Measurements from ENCODE around the gene RPL27A.
"Not testable (repeated sequence)": the region's sequence is repeated elsewhere in the genome, so short reads cannot be mapped to it uniquely, and the experiment has no call there.

RPL27A gene

DNA sequence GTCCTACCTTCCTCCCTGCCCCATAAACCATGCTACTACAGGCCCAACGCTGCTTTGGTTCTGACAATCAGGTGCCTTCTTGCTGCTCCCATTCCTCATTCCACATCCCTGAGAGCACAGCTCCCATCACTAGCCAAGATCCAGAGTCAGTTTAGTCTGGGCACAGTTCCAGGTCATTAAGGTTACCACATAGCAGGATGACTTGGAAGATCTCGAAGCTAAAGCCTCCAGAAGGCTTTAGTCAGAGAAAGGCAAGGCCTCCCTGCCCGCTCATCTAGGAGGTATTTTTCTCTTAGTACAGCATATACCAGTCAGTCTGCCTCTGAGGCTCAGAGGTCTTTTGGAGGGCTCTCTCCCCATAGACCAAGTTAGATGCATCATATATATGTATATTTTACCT, 30.5 kb upstream of the RPL27A start:
- Histone ChIP-seq H3K9me3 (ENCODE audit: insufficient read depth, low read depth, low read length) (no peaks in the 10 kb centered on the region), H3K9ac (ENCODE audit: low read depth, low read length) (no peak overlapping the region), H3K4me1 (ENCODE audit: insufficient read depth, low read length) (no peaks in the 10 kb centered on the region), H3K27me3 (ENCODE audit: insufficient read depth, low read length) (no peaks in the 10 kb centered on the region), H3K27ac (ENCODE audit: low read length) (no peak overlapping the region), H3K4me3 (ENCODE audit: low read length) (no peak overlapping the region), H3K36me3 (ENCODE audit: insufficient read depth, low read depth, low read length) (0 out of 2 replicates have a peak, but pooled peaks cover 8% of the 10 kb centered on the region)

DNA sequence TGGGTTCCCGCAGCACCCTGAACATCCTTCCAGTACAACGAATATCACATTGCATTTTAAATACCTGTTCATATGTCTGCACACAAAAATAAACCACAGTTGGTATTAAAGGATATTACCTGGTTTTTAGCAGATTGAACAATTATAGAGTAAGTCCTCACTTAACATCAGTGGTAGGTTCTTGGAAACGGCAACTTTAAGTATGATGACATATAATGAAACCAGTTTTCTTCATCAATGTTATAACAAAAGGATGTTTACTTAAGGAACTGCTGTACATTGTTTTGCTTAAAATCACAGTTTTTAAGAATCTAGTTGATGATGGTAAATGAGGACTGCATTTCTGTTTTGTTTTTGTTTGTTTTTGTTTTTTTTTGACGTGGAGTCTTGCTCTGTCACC, 28.1 kb upstream of the RPL27A start:
- Histone ChIP-seq H3K4me1 (ENCODE audit: insufficient read depth, low read length) (no peaks in the 10 kb centered on the region; the same call in 1 of the 2 replicates), H3K9me3 (ENCODE audit: insufficient read depth, low read depth, low read length) (no peaks in the 10 kb centered on the region), H3K27ac (ENCODE audit: low read length) (no peak overlapping the region), H3K27me3 (ENCODE audit: insufficient read depth, low read length) (no peaks in the 10 kb centered on the region), H3K4me3 (ENCODE audit: low read length) (no peak overlapping the region), H3K36me3 (ENCODE audit: insufficient read depth, low read depth, low read length) (no peaks in the 10 kb centered on the region), H3K9ac (ENCODE audit: low read depth, low read length) (no peak overlapping the region)

DNA sequence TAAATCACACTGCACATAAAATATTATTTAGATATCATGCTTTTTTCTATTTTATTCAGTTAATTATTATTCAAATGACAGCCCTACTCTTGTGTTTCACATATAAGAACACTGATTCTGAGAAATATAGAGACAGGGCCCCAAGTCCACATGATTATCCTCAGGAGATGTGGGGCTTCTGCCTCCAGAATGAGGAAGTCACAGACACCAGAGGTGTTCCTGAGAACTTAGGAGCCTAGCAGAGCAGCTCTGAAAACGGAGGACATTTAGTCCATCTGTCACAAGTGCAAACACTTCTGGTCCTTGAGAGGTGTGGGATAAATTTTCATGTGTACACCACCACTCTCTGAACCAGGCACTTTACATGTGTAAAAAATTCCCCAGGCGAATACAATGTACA, 26.3 kb upstream of the RPL27A start:
- Histone ChIP-seq H3K27me3 (ENCODE audit: insufficient read depth, low read length) (no peaks in the 10 kb centered on the region), H3K36me3 (ENCODE audit: insufficient read depth, low read depth, low read length) (no peaks in the 10 kb centered on the region), H3K9me3 (ENCODE audit: insufficient read depth, low read depth, low read length) (no peaks in the 10 kb centered on the region), H3K4me1 (ENCODE audit: insufficient read depth, low read length) (no peaks in the 10 kb centered on the region; the same call in 1 of the 2 replicates), H3K9ac (ENCODE audit: low read depth, low read length) (no peak overlapping the region), H3K4me3 (ENCODE audit: low read length) (no peak overlapping the region), H3K27ac (ENCODE audit: low read length) (no peak overlapping the region)

DNA sequence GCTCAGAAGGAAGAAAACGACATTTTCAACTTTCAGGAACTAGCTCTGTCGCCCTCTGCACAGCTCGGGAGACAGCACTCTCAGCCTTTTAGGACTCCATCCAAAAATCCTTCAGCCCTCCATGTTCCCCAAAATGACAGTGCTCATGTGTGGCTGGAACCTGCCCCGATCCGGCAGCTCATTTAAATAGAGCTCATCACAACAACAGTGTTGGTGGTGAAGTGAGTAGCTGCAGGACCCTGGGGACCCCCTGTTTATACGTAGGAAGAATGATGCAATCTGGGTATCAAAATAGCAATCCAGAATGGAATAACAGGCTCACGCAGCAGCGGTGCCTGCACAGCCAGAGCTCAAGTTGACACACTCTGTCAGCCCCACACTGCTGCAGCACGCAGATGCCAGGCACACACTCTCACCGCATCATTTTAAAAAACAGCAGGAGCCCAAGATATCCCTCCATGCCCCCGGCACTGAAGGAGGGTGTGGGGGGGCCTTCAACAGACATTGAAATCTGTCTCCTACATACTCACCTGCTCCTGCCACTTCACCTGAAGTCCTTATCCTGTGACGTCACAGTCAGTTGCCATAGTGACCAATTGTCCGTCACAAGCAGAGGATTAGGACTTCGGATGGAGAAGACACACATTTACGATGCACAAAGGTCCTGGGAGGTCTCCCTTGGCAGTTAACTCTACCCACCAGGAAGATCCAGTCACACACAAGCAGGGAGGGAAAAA, 24.1 kb upstream of the RPL27A start:
- 0 out of 2 replicates have a peak overlapping the region, but pooled peaks have one; percentile 22 for H3K9ac ChIP-seq (ENCODE audit: low read depth, low read length)
- H3K36me3 ChIP-seq (ENCODE audit: insufficient read depth, low read depth, low read length), result no peaks in the 10 kb centered on the region
- no peaks in the 10 kb centered on the region for H3K9me3 ChIP-seq (ENCODE audit: insufficient read depth, low read depth, low read length)
- H3K4me1 ChIP-seq (ENCODE audit: insufficient read depth, low read length), result no peaks in the 10 kb centered on the region; the same call in 1 of the 2 replicates
- H3K27ac ChIP-seq (ENCODE audit: low read length), result no peak overlapping the region
- H3K27me3 ChIP-seq (ENCODE audit: insufficient read depth, low read length), result no peaks in the 10 kb centered on the region
- no peak overlapping the region for H3K4me3 ChIP-seq (ENCODE audit: low read length)

DNA sequence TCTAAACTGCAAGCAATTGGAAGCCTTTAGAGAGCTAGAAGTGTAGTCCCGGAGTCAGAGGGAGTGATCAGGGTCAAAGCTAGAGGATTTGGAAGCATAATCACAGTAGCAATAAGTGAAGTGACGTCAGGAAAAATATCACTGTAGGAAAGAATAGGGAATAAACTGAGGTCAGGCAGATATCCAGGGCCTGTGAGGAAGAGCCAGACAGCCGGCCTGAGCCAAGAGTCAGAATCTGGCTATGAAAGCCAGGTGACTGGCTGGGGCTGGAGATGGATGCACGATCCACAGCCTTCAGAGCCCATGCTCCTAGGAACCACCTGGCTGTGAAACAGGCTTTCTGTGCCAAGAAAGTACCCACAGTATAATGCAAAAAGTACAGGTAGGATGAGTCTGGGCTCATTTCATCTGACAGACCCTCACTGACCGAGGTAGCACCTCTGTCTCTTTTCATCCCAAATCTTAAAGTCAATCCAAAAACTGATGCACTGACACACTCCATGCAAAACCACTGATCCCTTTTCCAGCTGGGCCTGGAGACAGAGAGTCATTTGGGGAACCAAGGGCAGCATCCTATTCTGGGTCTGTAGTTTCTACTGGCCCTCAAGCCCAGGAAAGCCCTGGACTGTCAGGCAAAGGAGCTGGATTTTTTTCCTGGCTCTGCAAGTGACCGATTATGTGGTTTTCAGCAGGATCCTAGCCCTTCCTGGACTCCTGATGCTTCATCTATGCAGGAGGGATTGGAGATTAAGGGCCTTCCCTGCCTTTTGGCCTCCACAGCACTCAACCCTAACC, 21.4 kb upstream of the RPL27A start:
- no peak overlapping the region for H3K27ac ChIP-seq (ENCODE audit: low read length)
- H3K9me3 ChIP-seq (ENCODE audit: insufficient read depth, low read depth, low read length), result no peaks in the 10 kb centered on the region
- no peak overlapping the region for H3K4me3 ChIP-seq (ENCODE audit: low read length)
- H3K27me3 ChIP-seq (ENCODE audit: insufficient read depth, low read length), result no peaks in the 10 kb centered on the region
- H3K9ac ChIP-seq (ENCODE audit: low read depth, low read length), result no peak overlapping the region
- no peaks in the 10 kb centered on the region for H3K36me3 ChIP-seq (ENCODE audit: insufficient read depth, low read depth, low read length)
- no peaks in the 10 kb centered on the region; the same call in 1 of the 2 replicates for H3K4me1 ChIP-seq (ENCODE audit: insufficient read depth, low read length)

DNA sequence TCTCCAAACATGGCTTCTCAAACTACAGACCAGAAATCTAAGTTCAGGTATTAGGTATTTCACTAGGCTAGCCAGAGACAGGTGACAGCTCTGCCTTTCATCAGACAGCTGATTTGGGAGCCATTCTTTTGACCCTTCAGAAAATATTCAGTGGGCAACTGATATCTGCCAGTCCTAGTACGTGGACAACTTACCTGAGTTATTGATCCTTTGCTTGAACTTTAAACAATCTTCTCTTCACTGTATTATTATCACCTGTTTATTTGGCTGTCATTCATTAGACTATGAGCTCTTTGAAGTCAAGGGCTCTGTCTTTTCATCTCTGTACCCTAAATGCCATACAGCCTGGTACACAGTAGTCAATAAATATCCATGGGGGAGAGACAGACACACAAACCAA, 17.4 kb upstream of the RPL27A start:
- H3K27me3 ChIP-seq (ENCODE audit: insufficient read depth, low read length), result no peaks in the 10 kb centered on the region
- H3K9ac ChIP-seq (ENCODE audit: low read depth, low read length), result no peak overlapping the region
- no peak overlapping the region for H3K27ac ChIP-seq (ENCODE audit: low read length)

DNA sequence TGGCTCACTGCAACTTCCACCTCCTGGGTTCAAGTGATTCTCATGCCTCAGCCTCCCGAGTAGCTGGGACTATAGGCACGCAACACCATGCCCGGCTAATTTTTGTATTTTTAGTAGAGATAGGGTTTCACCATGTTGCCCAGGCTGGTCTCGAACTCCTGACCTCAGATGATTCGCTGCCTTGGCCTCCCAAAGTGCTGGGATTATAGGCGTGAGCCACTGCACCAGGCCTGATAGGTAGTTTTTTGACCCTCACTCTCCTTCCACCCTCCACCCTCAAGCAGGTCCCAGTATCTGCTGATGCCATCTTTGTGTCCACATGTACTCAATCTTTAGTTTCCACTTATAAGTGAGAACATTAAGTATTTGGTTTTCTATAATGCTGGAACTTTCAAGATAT, 12.5 kb upstream of the RPL27A start:
- peaks cover 15% of the 10 kb centered on the region for H3K4me1 ChIP-seq (ENCODE audit: insufficient read depth, low read length)
- not testable (repeated sequence) for H3K27me3 ChIP-seq (ENCODE audit: insufficient read depth, low read length); H3K4me3 ChIP-seq (ENCODE audit: low read length); H3K36me3 ChIP-seq (ENCODE audit: insufficient read depth, low read depth, low read length); H3K9me3 ChIP-seq (ENCODE audit: insufficient read depth, low read depth, low read length); H3K27ac ChIP-seq (ENCODE audit: low read length); H3K9ac ChIP-seq (ENCODE audit: low read depth, low read length)

More for the DNA sequence above, 17.4 kb upstream of the RPL27A start:
- Histone ChIP-seq H3K4me3 (ENCODE audit: low read length) (no peak overlapping the region), H3K36me3 (ENCODE audit: insufficient read depth, low read depth, low read length) (no peaks in the 10 kb centered on the region), H3K9me3 (ENCODE audit: insufficient read depth, low read depth, low read length) (no peaks in the 10 kb centered on the region), H3K4me1 (ENCODE audit: insufficient read depth, low read length) (no peaks in the 10 kb centered on the region)

DNA sequence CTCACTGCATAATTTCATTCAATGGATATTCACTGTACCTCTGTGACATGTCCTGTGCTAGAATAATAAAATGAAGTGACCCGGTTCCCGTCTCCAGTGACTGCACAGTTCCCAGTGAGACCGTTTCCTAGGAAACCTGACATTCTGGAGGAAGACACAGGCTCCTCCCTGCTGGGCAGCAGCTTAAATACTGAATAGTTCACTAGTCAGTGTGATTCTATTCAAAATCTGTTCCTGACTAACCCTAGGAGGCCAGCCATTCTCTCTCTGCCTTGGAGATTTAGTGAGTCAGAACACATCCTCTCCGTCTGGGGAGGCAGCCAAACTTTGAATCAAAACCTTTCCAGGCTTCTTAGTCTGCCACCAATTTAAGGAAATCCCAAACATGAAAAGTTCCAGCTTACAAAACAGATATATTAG, 11.4 kb upstream of the RPL27A start:
- H3K4me1 ChIP-seq (ENCODE audit: insufficient read depth, low read length), result peaks cover 18% of the 10 kb centered on the region
- no peaks in the 10 kb centered on the region for H3K9me3 ChIP-seq (ENCODE audit: insufficient read depth, low read depth, low read length)
- H3K27me3 ChIP-seq (ENCODE audit: insufficient read depth, low read length), result no peaks in the 10 kb centered on the region
- peak overlapping the region; percentile 90 for H3K27ac ChIP-seq (ENCODE audit: low read length)
- H3K4me3 ChIP-seq (ENCODE audit: low read length), result peak overlapping the region; percentile 46; the same call in 1 of the 2 replicates
- H3K36me3 ChIP-seq (ENCODE audit: insufficient read depth, low read depth, low read length), result no peaks in the 10 kb centered on the region
- H3K9ac ChIP-seq (ENCODE audit: low read depth, low read length), result peak overlapping the region; percentile 76

DNA sequence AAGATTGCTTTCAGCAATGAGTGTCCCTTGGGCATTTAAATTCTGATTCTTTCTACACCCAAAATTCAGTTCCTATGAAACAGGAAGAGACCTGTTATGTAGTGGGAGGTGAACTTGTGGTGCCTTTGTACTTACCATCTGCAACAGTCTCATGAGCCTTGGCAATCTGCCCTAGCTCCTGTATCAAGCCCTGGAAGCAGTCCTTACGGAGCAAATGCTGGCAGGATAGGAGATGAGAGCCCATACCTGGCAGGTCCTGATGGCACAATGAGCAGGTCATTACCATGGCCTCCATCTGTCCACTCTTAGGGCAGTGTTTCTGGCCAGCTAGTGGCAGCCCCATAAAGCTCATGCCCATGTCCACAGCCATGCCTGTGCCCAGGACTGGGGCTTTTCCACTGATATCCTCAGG, 10.9 kb upstream of the RPL27A start:
- peak overlapping the region; percentile 90 for H3K27ac ChIP-seq (ENCODE audit: low read length)

DNA sequence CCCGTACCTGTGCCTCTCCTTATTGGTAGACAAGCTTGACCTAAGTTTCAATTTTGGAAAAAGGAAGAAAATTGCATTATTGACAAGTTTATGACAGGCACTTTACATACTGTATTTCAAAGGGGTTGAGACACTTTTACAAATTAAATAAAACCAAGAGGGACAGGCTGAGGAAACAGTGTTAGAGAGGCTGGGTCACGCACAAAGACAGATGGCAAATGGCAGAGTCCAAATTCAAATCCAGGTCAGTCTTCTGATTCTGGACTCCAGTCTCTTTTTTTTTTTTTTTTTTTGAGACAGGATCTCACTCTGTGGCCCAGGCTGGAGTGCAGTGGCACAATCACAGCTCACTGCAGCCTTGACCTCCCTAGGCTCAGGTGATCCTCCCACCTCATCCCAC, 10.2 kb upstream of the RPL27A start:
- Histone ChIP-seq H3K4me3 (ENCODE audit: low read length) (no peak overlapping the region), H3K36me3 (ENCODE audit: insufficient read depth, low read depth, low read length) (no peaks in the 10 kb centered on the region), H3K27me3 (ENCODE audit: insufficient read depth, low read length) (no peaks in the 10 kb centered on the region), H3K9me3 (ENCODE audit: insufficient read depth, low read depth, low read length) (no peaks in the 10 kb centered on the region), H3K9ac (ENCODE audit: low read depth, low read length) (peak overlapping the region; percentile 76; the same call in 1 of the 2 replicates), H3K4me1 (ENCODE audit: insufficient read depth, low read length) (peaks cover 30% of the 10 kb centered on the region), H3K27ac (ENCODE audit: low read length) (peak overlapping the region; percentile 90)

More for the DNA sequence above, 10.9 kb upstream of the RPL27A start:
- H3K36me3 ChIP-seq (ENCODE audit: insufficient read depth, low read depth, low read length), result no peaks in the 10 kb centered on the region
- H3K4me3 ChIP-seq (ENCODE audit: low read length), result peak overlapping the region; percentile 45; the same call in 1 of the 2 replicates
- H3K9ac ChIP-seq (ENCODE audit: low read depth, low read length), result peak overlapping the region; percentile 76
- no peaks in the 10 kb centered on the region for H3K9me3 ChIP-seq (ENCODE audit: insufficient read depth, low read depth, low read length)
- H3K27me3 ChIP-seq (ENCODE audit: insufficient read depth, low read length), result no peaks in the 10 kb centered on the region
- H3K4me1 ChIP-seq (ENCODE audit: insufficient read depth, low read length), result peaks cover 23% of the 10 kb centered on the region

DNA sequence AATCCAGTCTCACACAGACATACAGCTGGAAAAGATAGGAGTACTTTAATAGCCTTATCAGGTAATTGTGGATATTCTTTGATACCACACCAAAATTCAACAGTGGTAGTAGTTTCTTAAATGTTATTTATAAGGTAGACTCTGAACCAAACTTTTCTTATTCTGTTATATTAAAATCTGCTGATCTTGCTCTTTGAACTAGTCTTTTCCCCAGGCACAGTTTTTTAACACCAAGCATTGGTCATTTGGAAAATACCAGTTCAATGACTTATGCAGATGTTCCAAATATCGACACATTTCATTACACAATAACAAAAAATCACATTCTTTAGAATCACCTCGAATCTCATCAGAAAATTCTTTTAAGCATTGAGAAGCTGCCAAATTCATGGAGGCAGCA, 7.7 kb upstream of the RPL27A start:
- Histone ChIP-seq H3K9me3 (ENCODE audit: insufficient read depth, low read depth, low read length) (no peaks in the 10 kb centered on the region), H3K4me1 (ENCODE audit: insufficient read depth, low read length) (peaks cover 30% of the 10 kb centered on the region), H3K27ac (ENCODE audit: low read length) (no peak overlapping the region), H3K27me3 (ENCODE audit: insufficient read depth, low read length) (no peaks in the 10 kb centered on the region), H3K4me3 (ENCODE audit: low read length) (no peak overlapping the region), H3K9ac (ENCODE audit: low read depth, low read length) (no peak overlapping the region), H3K36me3 (ENCODE audit: insufficient read depth, low read depth, low read length) (peaks cover 5% of the 10 kb centered on the region; the same call in 1 of the 2 replicates)

All from iPS-20b (cell line).